Mononuclear cell (primary cell): ENCODE data around the gene DENND4A. TPM values are rescaled to one million over a fixed set of nuclear protein-coding genes. Genes with fewer than 3 reads are reported as not detected.

Source experiments
- H3K27me3 ChIP-seq: 2 replicates; pipeline ENCODE4 v1.6.0; 2011; ENCODE audit warnings: low read length, control low read depth; ENCODE audit not compliant: insufficient read depth
- H3K4me1 ChIP-seq: 2 replicates; pipeline ENCODE4 v1.5.1; 2011; ENCODE audit warnings: mild to moderate bottlenecking, low read length, control low read depth; ENCODE audit not compliant: insufficient read depth
- H3K4me3 ChIP-seq: 2 replicates; pipeline ENCODE4 v1.5.1; 2011; ENCODE audit warnings: mild to moderate bottlenecking, low read length, moderate library complexity
- H3K9me3 ChIP-seq: 2 replicates; pipeline ENCODE4 v1.5.1; 2011; ENCODE audit warnings: low read depth, mild to moderate bottlenecking, control low read depth, low read length
- total RNA-seq: library from RNA; depleted of rRNA; stranded (reverse); fragments of >200 nt; gene quantifications from one replicate; pipeline ENCODE4 v1.2.3, GENCODE V29; 2012

Gene DENND4A
- total RNA-seq, 1 donor, result 115 TPM

GRCh38 chr15:65655457-65655856 is 136.6 kb downstream of the DENND4A start:
- Histone ChIP-seq H3K4me3 (no peak overlapping the region), H3K4me1 (no peaks in the 10 kb centered on the region), H3K27me3 (no peaks in the 10 kb centered on the region), H3K9me3 (no peaks in the 10 kb centered on the region)

- no peaks in the 10 kb centered on the region for H3K9me3 ChIP-seq
- H3K27me3 ChIP-seq, result no peaks in the 10 kb centered on the region
- no peaks in the 10 kb centered on the region for H3K4me1 ChIP-seq
- H3K4me3 ChIP-seq, result no peak overlapping the region
Measured at GRCh38 chr15:65655026-65655425, 137.1 kb downstream of the DENND4A start.

DNA sequence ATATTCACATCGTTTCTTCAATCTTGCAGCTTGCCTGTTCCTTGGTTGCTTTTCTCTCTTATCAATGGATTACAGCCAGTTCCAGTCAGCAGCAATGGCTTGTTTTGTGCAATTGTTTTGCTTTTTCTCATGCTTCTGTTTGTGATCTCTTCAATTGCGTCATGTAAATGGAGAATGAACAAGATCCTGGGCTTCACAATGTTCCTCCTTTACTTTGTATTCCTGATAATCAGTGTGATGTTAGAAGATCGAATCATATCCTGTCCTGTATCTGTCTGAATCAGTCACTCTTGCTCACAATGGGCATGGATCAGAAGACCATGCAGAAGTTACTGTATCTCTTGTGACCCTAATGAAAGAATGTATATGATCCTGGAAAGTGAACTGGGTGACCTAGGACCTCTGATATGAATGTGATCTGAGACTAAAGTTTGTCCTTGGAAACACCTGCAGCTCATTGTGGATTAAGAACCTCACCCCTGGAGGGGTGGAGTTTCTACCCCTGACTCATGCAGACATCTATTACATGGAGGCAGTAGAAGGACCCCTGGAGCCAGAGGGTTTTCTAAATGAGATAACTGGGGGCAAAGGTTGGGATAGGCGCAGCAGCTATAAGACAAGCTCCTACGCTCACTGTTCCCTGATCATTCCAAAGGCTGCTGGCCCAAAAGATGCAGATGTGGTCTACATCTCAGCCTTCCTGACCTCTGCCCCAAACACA is 138.1 kb downstream of the DENND4A start:
- no peak overlapping the region for H3K4me3 ChIP-seq
- no peaks in the 10 kb centered on the region for H3K9me3 ChIP-seq
- H3K27me3 ChIP-seq, result no peaks in the 10 kb centered on the region
- H3K4me1 ChIP-seq, result no peaks in the 10 kb centered on the region

- Histone ChIP-seq H3K9me3 (no peaks in the 10 kb centered on the region), H3K27me3 (no peaks in the 10 kb centered on the region), H3K4me1 (no peaks in the 10 kb centered on the region), H3K4me3 (no peak overlapping the region)
Measured at GRCh38 chr15:65653341-65653740, 138.8 kb downstream of the DENND4A start.

DNA sequence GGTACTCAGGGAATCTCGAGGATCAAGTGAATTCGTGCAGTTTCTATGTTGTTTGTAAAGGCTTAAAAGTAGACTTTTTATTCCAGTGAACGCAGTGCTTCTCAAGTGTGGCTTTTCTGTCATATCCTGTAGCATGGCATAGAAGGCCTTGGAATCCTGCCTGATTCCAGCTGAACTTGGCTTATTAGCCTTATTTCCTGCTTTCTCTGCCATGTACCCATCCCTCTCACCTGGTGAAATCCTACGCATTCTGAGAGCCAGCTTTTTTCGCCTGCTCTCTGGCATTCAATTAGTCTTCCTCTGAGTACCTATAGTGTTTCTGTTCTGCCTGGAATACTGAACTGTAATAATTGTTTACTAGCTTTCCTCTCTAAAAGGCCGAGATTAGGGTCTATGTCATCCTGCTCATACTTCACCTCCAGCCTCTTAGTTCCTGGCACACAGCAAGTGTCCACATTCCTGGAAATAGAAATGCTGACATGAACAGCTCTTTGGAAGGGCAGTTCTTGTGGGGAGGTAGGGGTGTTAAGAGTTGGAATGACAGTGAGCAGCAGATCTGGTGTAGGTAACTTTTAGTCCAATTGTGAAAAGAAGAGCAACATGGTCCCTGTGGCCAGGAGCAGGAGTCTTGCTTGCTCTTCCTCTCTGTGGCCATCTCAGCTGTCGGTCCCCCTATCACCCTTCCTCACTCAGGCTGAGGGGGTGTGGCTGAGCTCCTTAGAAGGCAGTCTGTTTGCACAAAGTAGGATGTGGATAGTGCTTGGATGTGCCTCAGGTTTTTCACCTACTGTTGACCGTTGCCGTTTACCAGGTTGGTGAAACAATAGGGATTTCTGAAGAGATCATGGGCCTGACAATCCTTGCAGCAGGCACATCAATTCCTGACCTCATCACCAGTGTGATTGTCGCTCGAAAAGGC is 140.0 kb downstream of the DENND4A start:
- Histone ChIP-seq H3K4me1 (no peaks in the 10 kb centered on the region), H3K4me3 (no peak overlapping the region), H3K9me3 (no peaks in the 10 kb centered on the region), H3K27me3 (no peaks in the 10 kb centered on the region)

GRCh38 chr15:65651042-65651322 is 141.1 kb downstream of the DENND4A start:
- Histone ChIP-seq H3K4me1 (no peaks in the 10 kb centered on the region), H3K4me3 (no peak overlapping the region), H3K27me3 (no peaks in the 10 kb centered on the region), H3K9me3 (no peaks in the 10 kb centered on the region)

GRCh38 chr15:65650312-65651041 is 141.6 kb downstream of the DENND4A start:
- H3K9me3 ChIP-seq, result no peaks in the 10 kb centered on the region
- no peaks in the 10 kb centered on the region for H3K27me3 ChIP-seq
- no peaks in the 10 kb centered on the region for H3K4me1 ChIP-seq
- H3K4me3 ChIP-seq, result no peak overlapping the region

GRCh38 chr15:65646486-65646885 is 145.6 kb downstream of the DENND4A start:
- H3K9me3 ChIP-seq, result no peaks in the 10 kb centered on the region
- no peaks in the 10 kb centered on the region for H3K4me1 ChIP-seq
- H3K4me3 ChIP-seq, result no peak overlapping the region
- H3K27me3 ChIP-seq, result no peaks in the 10 kb centered on the region

- Histone ChIP-seq H3K9me3 (no peaks in the 10 kb centered on the region), H3K4me1 (no peaks in the 10 kb centered on the region), H3K27me3 (no peaks in the 10 kb centered on the region)
Measured at GRCh38 chr15:65645392-65645791, 146.7 kb downstream of the DENND4A start.

DNA sequence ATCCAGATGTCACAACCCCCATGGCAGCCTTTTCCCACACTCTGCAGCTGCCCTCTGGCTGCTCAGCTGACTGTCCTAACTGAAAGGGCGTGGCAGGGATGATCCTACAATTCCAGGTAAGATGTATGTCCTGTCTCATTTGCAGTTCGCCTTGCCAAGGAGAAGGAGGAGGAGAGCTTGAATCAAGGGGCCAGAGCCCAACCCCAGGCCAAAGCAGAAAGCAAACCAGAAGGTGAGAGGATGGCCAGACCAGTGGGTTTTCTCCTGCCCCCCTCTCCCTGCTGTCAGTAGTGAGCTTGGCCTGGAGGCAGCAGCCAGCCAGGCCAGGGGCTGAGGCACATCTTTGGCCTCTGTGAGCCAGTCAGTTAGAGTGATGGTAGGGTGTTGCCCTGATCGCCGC is 147.8 kb downstream of the DENND4A start:
- Histone ChIP-seq H3K27me3 (no peaks in the 10 kb centered on the region), H3K9me3 (no peaks in the 10 kb centered on the region), H3K4me1 (no peaks in the 10 kb centered on the region), H3K4me3 (no peak overlapping the region)

More at GRCh38 chr15:65645392-65645791, 146.7 kb downstream of the DENND4A start:
- no peak overlapping the region for H3K4me3 ChIP-seq

GRCh38 chr15:65642594-65642993 is 149.5 kb downstream of the DENND4A start:
- no peak overlapping the region for H3K4me3 ChIP-seq
- H3K4me1 ChIP-seq, result no peaks in the 10 kb centered on the region
- no peaks in the 10 kb centered on the region for H3K9me3 ChIP-seq
- no peaks in the 10 kb centered on the region for H3K27me3 ChIP-seq

GRCh38 chr15:65641768-65642475 is 150.2 kb downstream of the DENND4A start:
- Histone ChIP-seq H3K4me3 (no peak overlapping the region), H3K4me1 (no peaks in the 10 kb centered on the region), H3K9me3 (no peaks in the 10 kb centered on the region), H3K27me3 (no peaks in the 10 kb centered on the region)

GRCh38 chr15:65639509-65639908 is 152.6 kb downstream of the DENND4A start:
- H3K27me3 ChIP-seq, result no peaks in the 10 kb centered on the region
- H3K4me1 ChIP-seq, result no peaks in the 10 kb centered on the region
- H3K4me3 ChIP-seq, result no peak overlapping the region
- H3K9me3 ChIP-seq, result no peaks in the 10 kb centered on the region

- Histone ChIP-seq H3K4me3 (no peak overlapping the region), H3K27me3 (no peaks in the 10 kb centered on the region)
Measured at GRCh38 chr15:65638681-65639089, 153.4 kb downstream of the DENND4A start.

GRCh38 chr15:65638109-65638508 is 154.0 kb downstream of the DENND4A start:
- Histone ChIP-seq H3K4me1 (no peaks in the 10 kb centered on the region), H3K4me3 (no peak overlapping the region), H3K9me3 (no peaks in the 10 kb centered on the region), H3K27me3 (no peaks in the 10 kb centered on the region)

More at GRCh38 chr15:65638681-65639089, 153.4 kb downstream of the DENND4A start:
- Histone ChIP-seq H3K4me1 (no peaks in the 10 kb centered on the region), H3K9me3 (no peaks in the 10 kb centered on the region)
